NCI-H1092 treated with DMSO at 0.1 percent for 48 hours (cell line): ENCODE results near the gene KRTAP1-1.
"Not testable (repeated sequence)": the region's sequence is repeated elsewhere in the genome, so short reads cannot be mapped to it uniquely, and the experiment has no call there.

ENCODE experiments used
- DNase-seq: peaks from one replicate; lab custom pipeline; 2025; lab: John Stamatoyannopoulos, UW

KRTAP1-1 gene, protein sequence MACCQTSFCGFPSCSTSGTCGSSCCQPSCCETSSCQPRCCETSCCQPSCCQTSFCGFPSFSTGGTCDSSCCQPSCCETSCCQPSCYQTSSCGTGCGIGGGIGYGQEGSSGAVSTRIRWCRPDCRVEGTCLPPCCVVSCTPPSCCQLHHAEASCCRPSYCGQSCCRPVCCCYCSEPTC

DNA sequence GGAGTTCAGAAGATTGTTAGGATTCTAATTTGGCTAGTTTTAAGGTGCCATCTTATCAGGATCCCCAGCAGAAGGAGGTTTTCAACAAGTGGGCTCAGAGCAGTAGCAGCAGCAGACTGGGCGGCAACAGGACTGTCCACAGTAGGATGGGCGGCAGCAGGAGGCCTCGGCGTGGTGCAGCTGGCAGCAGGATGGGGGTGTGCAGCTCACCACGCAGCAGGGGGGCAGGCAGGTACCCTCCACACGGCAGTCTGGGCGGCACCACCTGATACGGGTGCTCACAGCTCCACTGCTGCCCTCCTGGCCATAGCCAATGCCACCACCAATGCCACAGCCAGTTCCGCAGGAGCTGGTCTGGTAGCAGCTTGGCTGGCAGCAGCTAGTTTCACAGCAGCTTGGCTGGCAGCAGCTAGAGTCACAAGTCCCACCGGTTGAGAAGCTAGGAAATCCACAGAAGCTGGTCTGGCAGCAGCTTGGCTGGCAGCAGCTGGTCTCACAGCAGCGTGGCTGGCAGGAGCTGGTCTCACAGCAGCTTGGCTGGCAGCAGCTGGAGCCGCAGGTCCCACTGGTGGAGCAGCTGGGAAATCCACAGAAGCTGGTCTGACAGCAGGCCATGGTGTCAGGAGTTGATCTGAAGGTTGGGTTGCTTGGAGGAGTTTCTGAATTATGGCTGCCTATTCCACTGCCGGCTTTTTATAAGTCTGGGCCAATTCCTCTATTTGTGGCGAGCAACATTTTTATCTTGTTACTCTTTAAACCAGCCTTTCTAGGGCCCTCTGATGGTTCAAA is at the start of gene KRTAP1-1:
KRTAP1-1 (minus strand) TSS at position 668 of the 789 bp plus-strand sequence; CDS start at position 615, 53 bp downstream.
- not testable (repeated sequence) for DNase-seq

DNA sequence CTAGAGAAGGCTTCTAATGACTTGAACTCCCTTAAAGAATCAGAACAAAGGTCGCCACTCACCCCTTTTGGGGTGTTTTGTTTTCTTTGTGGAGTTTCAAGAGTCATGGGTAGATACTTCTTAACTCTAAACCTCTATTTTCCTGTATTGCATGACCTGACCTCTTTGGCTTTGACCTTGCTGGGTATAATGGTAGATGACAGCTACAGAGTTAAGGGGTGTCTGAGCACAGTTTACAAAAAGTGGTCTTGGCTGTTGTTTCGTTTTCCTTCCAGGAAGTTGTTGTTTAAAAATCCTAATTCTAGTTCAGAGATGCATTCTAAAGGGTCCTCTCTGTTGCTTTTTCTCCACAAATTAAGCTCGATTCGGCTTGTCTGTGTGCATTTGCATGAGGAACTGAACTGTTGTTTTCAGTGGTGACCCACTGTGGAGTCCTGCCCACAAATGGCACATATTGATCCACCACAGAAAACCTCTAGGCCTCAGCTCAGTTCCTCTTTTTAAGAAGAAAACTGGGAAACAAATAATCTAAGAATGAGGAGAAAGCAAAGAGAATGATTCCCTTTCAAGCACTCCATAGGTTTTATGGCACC is 47.6 kb upstream of the KRTAP1-1 start:
- DNase-seq = not testable (repeated sequence)

DNA sequence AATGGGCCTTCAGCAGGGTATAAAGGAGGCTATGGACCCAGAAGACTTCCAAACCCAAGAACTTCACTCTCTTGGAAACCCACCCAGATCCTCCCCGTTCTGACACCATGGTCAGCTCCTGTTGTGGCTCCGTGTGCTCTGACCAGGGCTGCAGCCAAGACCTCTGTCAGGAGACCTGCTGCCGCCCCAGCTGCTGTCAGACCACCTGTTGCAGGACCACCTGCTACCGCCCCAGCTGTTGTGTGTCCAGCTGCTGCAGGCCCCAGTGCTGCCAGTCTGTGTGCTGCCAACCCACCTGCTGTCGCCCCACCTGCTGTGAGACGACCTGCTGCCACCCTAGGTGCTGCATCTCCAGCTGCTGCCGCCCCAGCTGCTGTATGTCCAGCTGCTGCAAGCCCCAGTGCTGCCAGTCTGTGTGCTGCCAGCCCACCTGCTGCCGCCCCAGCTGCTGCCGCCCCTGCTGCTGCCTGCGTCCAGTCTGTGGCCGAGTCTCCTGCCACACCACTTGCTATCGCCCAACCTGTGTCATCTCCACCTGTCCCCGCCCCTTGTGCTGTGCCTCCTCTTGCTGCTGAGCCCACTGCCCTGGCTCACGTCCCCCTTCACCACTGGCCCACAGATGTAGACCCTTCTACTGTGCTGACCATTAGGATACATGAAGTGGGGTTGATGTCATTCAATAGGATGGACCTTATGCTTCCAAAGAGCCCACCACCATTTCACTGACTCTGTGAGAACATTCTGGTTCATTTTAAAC is 43.0 kb upstream of the KRTAP1-1 start, which contains the start of gene KRTAP4-7:
KRTAP4-7 (plus strand) TSS at position 51 of the 757 bp plus-strand sequence; CDS start at position 108, 57 bp downstream.
- not testable (repeated sequence) for DNase-seq

DNA sequence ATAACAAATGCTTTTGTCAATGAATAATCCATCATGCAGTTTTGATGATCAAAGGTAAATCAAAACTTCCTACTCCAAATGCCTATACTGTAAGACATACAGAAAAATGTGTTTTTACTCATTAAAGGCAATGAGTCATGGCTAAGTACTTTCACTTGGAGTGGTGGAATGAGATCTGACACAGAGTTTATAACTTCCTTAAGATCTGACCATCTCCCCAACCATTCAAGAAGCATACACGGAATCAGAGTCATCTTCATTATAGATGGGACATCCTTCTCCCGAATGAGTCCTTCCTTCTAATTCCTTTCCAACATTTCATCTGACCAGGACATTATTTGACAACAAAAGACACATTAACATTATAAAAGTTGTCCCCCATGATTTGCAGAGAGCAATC is 42.2 kb upstream of the KRTAP1-1 start:
- DNase-seq = not testable (repeated sequence)

DNA sequence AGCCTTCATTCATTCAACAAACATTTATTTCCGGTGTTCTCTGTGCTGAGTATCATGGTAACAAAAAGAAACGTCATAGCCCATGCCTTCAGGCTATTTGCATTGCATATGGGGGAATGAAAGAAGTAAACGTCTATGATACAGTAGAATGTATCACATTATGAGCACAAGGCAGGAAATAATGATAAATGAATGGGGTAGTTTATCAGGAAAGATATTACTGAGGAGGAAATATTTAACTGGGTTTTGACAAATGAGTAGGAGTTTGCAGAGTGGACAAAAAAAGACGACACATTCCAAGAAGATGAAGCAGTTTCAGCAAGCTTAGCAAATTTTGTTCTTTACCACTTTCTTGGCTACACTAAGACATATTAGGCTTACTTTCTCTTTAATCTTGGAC is 41.4 kb upstream of the KRTAP1-1 start:
- DNase-seq = no peak

DNA sequence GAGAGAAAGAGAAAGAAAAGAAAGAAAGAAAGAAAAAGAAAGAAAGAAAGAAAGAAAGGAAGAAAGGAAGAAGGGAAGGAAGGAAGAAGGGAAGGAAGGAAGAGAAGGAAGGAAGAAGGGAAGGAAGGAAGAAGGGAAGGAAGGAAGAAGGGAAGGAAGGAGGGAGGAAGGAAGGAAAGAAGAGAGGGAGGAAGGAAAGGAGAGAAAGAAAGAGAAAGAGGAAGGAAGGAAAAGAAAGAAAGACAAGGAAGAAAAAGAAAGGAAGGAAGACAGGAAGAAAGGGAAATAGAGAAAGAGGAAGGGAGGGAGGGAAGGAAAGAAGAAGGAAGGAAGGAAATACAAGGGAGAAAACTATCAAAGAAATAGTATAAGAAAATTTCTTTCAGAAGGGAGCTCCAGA is 35.5 kb upstream of the KRTAP1-1 start:
- DNase-seq = no peak

DNA sequence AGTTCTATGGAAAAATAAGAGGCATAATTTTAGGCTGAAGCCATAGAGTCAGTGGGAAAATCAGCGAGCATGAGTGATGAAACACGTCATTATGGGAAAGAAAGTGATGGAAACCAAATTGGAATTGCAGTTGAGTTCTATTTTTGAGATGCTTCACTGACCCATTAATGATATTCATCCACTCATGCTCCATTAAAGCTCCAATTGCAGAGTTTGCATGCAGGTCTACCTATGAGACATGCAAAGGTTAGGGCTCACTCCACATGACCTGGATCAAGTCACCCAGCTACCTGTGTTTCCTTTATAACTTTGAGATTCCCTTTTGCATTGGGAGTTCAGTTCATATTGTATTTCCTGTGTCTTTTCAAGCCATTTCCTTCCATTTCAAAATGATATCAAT is 32.4 kb upstream of the KRTAP1-1 start:
- no peak for DNase-seq

DNA sequence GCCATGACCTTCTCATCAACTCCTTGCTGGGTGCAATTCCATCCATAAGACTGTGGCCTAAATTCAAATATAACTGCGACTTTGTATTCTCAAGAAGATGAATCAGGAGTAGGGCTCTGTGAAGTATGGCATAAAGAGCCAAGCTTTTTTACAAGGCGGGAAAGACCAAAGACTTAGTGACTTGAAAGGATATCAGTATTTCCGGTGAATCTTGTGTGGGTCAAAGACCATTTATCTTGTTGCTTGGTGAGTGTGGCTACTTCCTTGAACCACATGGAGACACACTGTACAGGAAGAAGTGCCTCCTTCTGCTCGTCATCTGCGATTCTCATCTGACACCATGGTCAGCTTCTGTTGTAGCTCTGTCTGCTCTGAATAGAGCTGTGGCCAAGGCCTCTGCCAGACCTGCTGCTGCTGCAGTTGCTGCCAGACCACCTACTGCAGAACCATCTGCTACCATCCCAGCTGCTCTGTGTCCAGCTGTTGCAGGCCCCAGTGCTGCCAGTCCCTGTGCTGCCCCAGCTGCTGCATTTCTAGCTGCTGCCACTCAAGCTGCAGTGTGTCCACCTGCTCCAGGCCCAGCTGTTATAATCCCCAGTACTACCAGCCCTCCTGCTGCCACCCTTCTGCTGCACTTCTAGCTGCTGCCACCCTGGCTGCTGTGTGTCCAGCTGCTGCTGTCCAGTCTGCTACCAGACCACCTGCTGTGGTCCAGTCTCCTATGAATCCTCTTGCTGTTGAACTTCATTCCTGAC is 30.5 kb upstream of the KRTAP1-1 start:
- DNase-seq = no peak

DNA sequence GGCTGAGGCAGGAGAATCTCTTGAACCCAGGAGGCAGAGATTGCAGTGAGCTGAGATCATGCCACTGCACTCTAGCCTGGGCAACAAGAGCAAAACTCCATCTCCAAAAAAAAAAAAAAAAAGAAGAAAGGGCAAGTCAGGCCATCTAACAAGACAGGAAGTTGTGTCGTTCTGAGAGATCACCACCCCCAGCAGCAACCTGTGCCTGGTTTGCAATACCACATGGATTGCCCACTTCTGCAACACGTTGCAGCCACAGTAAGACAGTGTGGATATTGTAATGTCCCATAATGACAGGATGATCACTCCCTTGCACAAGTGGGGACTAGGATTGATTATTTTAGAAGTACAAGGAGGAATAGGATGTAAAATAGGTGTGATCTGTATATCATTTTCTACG is 27.8 kb upstream of the KRTAP1-1 start:
- no peak for DNase-seq

DNA sequence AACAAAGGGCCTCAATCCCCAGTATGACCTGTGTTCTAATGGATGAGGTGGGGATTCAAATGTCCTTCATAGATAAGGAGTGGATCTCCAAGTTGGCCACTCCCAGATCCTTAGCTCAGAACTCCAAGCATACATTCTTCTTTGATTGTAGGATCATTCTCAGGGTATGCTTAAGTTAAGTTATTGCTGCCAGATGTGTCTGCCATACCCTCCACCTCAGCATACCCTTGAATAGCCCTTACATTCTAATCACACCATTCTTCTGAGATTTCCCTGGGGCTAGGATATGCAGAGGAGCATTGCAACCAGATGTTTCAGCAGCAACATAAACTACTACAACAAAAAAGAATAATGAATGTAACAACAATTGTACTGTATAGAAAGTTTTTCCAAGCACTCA is 26.0 kb upstream of the KRTAP1-1 start:
- no peak for DNase-seq

DNA sequence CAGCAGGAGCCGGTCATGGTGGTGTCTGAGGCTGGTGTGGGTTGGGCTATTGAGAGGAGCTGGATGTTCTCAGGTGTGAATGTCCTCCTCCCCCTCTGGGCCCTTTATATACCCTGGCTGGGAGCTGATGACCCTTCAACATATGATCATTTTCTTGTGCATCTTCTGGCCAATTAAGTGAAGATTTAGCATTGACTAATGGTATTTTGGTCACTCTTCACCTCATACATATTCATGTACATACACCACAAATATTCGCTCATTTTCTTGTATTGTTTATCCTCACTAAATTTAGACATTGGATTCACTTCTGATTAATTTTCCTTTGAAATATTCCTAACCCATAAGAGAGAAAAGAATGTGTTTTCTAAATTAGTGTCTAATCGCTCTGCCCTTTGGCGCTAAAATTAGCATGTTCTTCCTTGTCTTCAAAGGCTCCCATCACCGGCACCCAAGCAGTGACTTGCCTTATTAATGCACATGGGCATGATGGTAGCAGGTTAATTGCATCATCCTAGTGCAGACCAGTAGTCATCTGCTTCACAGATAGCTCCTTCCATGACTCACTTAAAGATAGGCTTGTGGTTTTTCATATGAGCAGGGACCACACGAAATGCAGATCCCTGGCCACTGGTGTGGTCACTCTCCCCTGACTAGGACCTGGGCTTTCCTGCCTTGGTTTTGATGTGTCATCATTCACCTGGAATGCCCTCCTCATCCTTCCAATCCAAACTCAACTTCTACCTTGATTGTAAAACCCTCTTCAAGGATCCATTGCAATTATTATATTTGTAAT is 24.8 kb upstream of the KRTAP1-1 start, which contains the start of gene KRTAP2-4:
KRTAP2-4 (minus strand) TSS at position 51 of the 796 bp plus-strand sequence; CDS start at position 17, 34 bp downstream.
- no peak for DNase-seq

DNA sequence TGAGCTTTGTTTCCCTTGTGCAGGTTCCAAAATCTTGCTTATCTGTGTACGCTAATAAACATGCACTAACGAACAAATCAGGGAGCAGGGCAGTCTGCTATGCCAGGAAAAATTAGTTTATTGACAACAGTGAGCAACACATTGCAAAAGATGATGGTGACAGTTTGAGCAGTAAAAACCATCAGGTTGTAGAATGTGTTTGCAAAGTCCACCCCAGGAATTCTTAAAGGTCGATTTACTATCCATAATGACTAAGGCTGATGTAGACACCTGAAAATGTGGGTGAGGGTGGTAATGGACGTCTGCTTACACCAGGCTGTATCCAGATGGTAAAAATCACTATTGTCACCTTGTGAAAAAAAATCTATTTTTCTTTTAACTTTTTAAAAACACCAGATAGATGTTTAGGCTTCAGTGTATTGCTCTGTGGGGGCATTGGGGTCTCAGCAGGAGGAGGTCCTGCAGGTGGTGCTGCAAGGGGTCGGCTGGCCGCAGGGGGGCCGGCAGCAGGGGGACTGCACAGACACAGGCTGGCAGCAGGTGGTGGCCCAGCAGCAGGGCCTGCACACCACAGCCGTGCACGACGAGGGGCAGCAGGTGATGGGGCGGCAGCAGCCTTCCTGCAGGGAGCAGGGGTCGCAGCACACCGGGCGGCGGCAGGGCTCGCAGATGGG is 23.9 kb upstream of the KRTAP1-1 start:
- not testable (repeated sequence) for DNase-seq

DNA sequence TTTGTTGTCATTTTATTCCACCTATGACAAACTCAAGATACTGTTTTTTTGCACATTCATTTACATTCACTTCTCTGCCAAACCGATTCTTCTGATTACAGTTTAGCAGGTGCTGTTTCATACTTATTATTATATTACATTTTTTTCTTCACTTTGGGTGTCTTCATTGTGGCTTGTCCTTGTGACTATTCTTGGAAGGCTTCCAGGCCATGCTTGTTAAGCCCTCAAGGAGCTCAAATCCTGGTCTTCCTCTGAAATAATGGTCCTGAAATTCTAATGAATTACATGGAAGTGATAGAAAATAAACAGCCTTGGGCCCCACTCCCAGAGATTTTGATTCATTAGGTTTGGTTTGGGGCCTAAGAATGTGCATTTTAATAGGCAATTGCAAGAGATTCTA is 23.1 kb upstream of the KRTAP1-1 start:
- no peak for DNase-seq

DNA sequence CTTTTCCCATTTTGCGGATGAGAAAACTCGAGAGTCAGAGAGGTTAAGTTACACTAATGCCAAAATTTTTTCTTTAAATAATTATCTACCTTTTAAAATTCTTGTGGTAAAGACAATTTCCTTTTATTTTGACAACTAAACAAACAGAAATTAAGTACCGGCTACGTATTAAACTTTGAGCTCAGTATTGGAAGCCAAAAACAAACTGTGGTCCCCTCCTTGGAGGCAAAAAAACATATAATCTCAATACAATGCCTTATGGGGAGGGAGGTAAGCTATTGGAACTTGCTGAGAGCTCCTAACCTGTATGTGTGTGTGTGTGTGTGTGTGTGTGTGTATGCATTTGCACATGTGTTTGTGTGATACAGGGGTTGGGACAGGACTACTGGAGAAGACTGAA is 22.2 kb upstream of the KRTAP1-1 start:
- no peak for DNase-seq

DNA sequence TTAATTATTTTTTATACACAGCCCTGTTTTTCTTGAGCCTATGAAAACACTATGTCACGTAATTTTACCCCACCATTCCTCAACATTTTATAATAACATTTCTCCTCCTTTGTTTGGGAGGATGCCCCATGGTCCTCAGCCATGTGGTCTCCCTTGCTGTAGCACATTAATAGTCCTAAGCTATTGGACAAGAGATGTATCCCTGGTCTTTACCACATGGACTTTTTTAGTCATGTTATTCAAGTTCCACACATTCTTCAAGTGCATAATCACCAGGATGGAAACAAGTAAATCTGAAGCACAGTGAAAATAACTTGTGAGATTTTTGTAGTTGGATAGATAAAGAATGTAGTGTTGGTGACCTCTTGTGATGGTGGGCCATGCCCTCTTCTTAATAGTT is 20.7 kb upstream of the KRTAP1-1 start:
- no peak for DNase-seq

DNA sequence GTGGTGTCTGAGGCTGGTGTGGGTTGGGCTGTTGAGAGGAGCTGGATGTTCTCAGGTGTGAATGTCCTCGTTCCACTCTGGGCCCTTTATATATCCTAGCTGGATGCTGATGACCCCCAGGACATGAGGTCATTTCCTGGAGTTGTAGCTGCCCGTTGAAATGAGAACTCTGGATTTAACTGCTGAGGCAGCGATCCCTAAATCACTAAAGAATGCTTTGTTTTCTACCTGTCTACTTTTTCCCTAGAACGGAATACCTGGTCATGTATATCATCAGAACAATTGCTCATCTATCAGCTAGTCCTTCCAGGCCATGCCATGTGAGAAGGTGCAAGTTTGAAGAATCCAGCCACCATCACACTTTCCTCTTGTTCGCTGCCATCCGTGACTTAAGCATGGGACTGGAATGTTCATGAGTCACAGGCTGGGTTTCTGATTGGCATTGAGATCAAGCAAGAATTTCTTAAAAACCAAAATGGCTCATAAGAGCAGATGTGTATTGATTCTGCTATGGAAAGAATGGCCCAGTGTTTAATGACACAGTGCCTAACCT is 18.9 kb upstream of the KRTAP1-1 start, which contains the start of gene KRTAP2-3:
KRTAP2-3 (minus strand) TSS at position 63 of the 553 bp plus-strand sequence. CDS start 64 bp downstream, outside the sequence.
- no peak for DNase-seq

DNA sequence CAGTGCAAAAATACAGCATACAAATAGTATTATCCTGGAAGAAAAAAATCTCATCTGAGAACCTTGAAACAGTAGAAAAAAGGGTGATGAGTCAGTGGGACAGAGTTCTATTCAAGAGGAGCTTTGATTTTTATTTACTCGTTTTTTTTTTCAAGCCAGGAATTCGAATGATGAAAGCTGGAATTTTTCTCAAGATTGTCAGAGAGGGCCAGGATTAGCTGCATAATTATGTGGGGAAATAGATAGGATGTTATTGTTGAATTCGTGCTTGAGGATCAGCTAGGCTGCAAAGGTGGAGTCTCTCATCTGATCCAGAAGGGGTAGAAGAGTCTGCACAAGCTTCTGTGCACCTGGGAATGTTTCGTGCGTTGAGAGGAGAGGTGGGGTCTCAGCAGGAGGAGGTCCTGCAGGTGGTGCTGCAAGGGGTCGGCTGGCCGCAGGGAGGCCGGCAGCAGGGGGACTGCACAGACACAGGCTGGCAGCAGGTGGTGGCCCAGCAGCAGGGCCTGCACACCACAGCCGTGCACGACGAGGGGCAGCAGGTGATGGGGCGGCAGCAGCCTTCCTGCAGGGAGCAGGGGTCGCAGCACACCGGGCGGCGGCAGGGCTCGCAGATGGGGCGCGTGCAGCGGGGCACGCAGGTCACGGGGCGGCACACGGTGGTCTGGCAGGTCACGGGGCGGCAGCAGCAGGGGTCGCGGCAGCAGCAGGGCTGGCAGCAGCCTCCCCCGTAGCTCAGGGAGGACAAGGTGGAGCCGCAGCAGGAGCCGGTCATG is 18.2 kb upstream of the KRTAP1-1 start:
- not testable (repeated sequence) for DNase-seq

DNA sequence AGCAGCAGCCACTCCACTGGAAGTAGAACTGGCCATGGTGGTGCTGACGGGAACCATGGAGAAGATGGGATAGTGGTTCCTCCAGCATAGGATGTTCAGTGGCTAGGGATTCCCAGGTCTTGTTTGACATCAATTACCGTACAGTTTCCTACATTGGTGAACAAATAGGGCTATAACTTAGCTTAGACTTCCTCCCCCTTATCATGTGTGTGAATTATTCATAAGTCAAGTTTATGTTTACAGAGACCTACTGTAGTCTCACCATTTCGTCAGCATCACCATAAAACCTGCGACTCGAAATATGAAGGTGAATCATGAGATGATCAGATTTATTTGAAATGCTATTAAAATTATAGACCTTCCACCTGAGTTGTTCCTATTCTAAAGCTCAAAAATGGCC is 17.5 kb upstream of the KRTAP1-1 start:
- no peak for DNase-seq

DNA sequence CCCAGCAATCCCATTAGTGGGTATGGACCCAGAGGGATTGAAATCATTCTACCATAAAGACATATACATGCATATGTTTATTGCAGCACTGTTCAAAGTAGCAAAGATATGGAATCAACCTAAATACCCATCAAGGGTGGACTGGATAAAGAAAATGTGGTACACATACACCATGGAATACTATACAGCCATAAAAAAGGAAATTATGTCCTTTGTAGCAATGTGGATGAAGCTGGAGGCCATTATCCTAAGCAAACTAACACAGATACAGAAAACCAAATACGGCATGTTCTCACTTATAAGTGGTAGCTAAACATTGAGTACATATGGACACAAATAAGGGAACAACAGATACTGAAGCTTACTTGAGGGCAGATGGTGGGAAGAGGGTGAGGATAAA is 16.3 kb upstream of the KRTAP1-1 start:
- DNase-seq = no peak
